Calu3 (cell line): ENCODE data around the gene SRSF5. TPM values are rescaled to one million over a fixed set of nuclear protein-coding genes. Genes with fewer than 3 reads are reported as not detected.
"Not testable (repeated sequence)": the region's sequence is repeated elsewhere in the genome, so short reads cannot be mapped to it uniquely, and the experiment has no call there.

Source experiments
- BruUV-seq: library from RNA; stranded (reverse); fragments of 400-500 nt; replicated peaks from 2 replicates; lab custom pipeline; 2021; lab: Mats Ljungman, UMichigan
- CTCF ChIA-PET: fragments of 300-600 bp; sonication (Branson Sonifier 250); formaldehyde crosslinking; loops from one replicate; lab custom pipeline; 2022; ENCODE audit warnings: antibody characterized with exemption; lab: Charles Lee
- DNase-seq: peaks from one replicate; pipeline ENCODE4 v3.0.0; 2022
- H3K27ac Mint-ChIP-seq: one replicate; pipeline ENCODE4 v1.8.0; 2022; ENCODE audit warnings: mixed read lengths; ENCODE audit not compliant: unreplicated experiment
- H3K27me3 Mint-ChIP-seq: one replicate; pipeline ENCODE4 v1.8.0; 2022; ENCODE audit warnings: mixed read lengths; ENCODE audit not compliant: unreplicated experiment
- H3K36me3 Mint-ChIP-seq: one replicate; pipeline ENCODE4 v1.8.0; 2022; ENCODE audit warnings: mild to moderate bottlenecking, moderate library complexity, mixed read lengths; ENCODE audit not compliant: insufficient read depth, unreplicated experiment
- H3K4me1 Mint-ChIP-seq: one replicate; pipeline ENCODE4 v1.8.0; 2022; ENCODE audit warnings: mild to moderate bottlenecking, low read depth, mixed read lengths; ENCODE audit not compliant: unreplicated experiment
- H3K4me3 Mint-ChIP-seq: one replicate; pipeline ENCODE4 v1.8.0; 2022; ENCODE audit warnings: mild to moderate bottlenecking, low read depth, moderate library complexity, mixed read lengths; ENCODE audit not compliant: unreplicated experiment
- H3K9me3 Mint-ChIP-seq: one replicate; pipeline ENCODE4 v1.8.0; 2022; ENCODE audit warnings: low read depth, mixed read lengths; ENCODE audit not compliant: unreplicated experiment
- CTCF ChIP-seq: fragments of 200-600 bp; IDR thresholded peaks from one replicate; pipeline ENCODE4 v1.8.0; 2022; ENCODE audit warnings: antibody characterized with exemption; ENCODE audit not compliant: unreplicated experiment
- intact Hi-C: fragments of 100-400 bp; cut with micrococcal nuclease; formaldehyde crosslinking; loops from one replicate; pipeline ENCODE4 v1.10.0; 2022; ENCODE audit not compliant: unreplicated experiment
- total RNA-seq: library from RNA; stranded (reverse); gene quantifications from 2 replicates; pipeline ENCODE4 v1.2.3, GENCODE V29; 2022

SRSF5 gene
- total RNA-seq, 1 experiment from 2014 or later, result 256 TPM

- H3K27me3 Mint-ChIP-seq, result peaks cover 15% of the 10 kb centered on the region
- no TSS peak for BruUV-seq
- H3K9me3 Mint-ChIP-seq, result no peaks in the 10 kb centered on the region
- H3K4me3 Mint-ChIP-seq, result peak overlapping the region; percentile 65
- no peak overlapping the region for H3K27ac Mint-ChIP-seq
- H3K36me3 Mint-ChIP-seq, result peaks cover 5% of the 10 kb centered on the region
- intact Hi-C loops, result loop anchor here (1.0 kb wide), 2 partner anchors 124 to 142 kb away; no protein-coding TSS in a partner anchor
- peak; percentile 94 for TF ChIP-seq CTCF
- CTCF ChIA-PET, result interaction anchor here (0.7 to 1.5 kb wide), 5 partner anchors 126 to 191 kb away, joined by 3 to 8 read pairs (median 5); no protein-coding TSS in a partner anchor
- peaks cover 14% of the 10 kb centered on the region for H3K4me1 Mint-ChIP-seq
- peak; percentile 83 for DNase-seq
Observed at GRCh38 chr14:69726761-69727511, 40.0 kb upstream of the SRSF5 start.

- CTCF ChIA-PET, result interaction anchor here (1.5 kb wide), 2 partner anchors 137 to 192 kb away, joined by 3 to 8 read pairs; no protein-coding TSS in a partner anchor
- BruUV-seq, result no TSS peak
- Mint-ChIP-seq H3K27me3 (peaks cover 15% of the 10 kb centered on the region), H3K9me3 (no peaks in the 10 kb centered on the region), H3K36me3 (peaks cover 5% of the 10 kb centered on the region), H3K27ac (no peak overlapping the region), H3K4me3 (no peak overlapping the region), H3K4me1 (peaks cover 14% of the 10 kb centered on the region)
- intact Hi-C loops, result loop anchor here (1.0 kb wide), 2 partner anchors 125 to 143 kb away; no protein-coding TSS in a partner anchor
- TF ChIP-seq CTCF, result no peak
- no peak for DNase-seq
Observed at GRCh38 chr14:69727860-69728259, 39.1 kb upstream of the SRSF5 start.

- not testable (repeated sequence) for BruUV-seq, H3K36me3 Mint-ChIP-seq, H3K4me3 Mint-ChIP-seq, H3K27me3 Mint-ChIP-seq, DNase-seq, H3K9me3 Mint-ChIP-seq, H3K27ac Mint-ChIP-seq
- H3K4me1 Mint-ChIP-seq, result peaks cover 13% of the 10 kb centered on the region
- CTCF ChIA-PET, result interaction anchor here (1.4 kb wide), 1 partner anchor 342 kb away, joined by 12 read pairs; no protein-coding TSS in a partner anchor
- intact Hi-C loops, result loop anchor here (5.0 kb wide), 3 partner anchors 75 to 585 kb away; no protein-coding TSS in a partner anchor
Observed at GRCh38 chr14:69731919-69732598, 34.9 kb upstream of the SRSF5 start.

GRCh38 chr14:69736405-69736804 lies 30.5 kb upstream of the SRSF5 start:
- DNase-seq, H3K36me3 Mint-ChIP-seq, H3K27me3 Mint-ChIP-seq, intact Hi-C loops, H3K4me3 Mint-ChIP-seq, H3K27ac Mint-ChIP-seq, BruUV-seq, H3K9me3 Mint-ChIP-seq: not testable (repeated sequence)
- peaks cover 18% of the 10 kb centered on the region for H3K4me1 Mint-ChIP-seq
- CTCF ChIA-PET, result interaction anchor here (0.6 kb wide), 1 partner anchor 14 kb away, joined by 3 read pairs; no protein-coding TSS in a partner anchor

GRCh38 chr14:69741055-69741454 lies 25.9 kb upstream of the SRSF5 start:
- peak; percentile 24 for DNase-seq
- intact Hi-C loops, result no loop called here
- H3K4me3 Mint-ChIP-seq, result no peak overlapping the region
- TF ChIP-seq CTCF, result no peak
- no peak overlapping the region for H3K27ac Mint-ChIP-seq
- H3K36me3 Mint-ChIP-seq, result peaks cover 4% of the 10 kb centered on the region
- H3K4me1 Mint-ChIP-seq, result peaks cover 23% of the 10 kb centered on the region
- H3K27me3 Mint-ChIP-seq, result no peaks in the 10 kb centered on the region
- CTCF ChIA-PET, result no interaction called here
- BruUV-seq, result no TSS peak
- peaks cover 3% of the 10 kb centered on the region for H3K9me3 Mint-ChIP-seq
